GM23248 (cell line): ENCODE measurements around the gene SMARCB1. TPM values are rescaled to one million over a fixed set of nuclear protein-coding genes. Genes with fewer than 3 reads are reported as not detected.

ENCODE experiments used
- DNase-seq: peaks from one replicate; pipeline ENCODE4 v3.0.0-alpha.2; 2015
- H2AFZ ChIP-seq: fragments of 200-600 bp; sonication (generic); 2 replicates; pipeline ENCODE4 v1.6.1; 2016; ENCODE audit warnings: antibody characterized with exemption
- H3F3A ChIP-seq: fragments of 200-600 bp; sonication (generic); 2 replicates; pipeline ENCODE4 v1.6.1; 2016; ENCODE audit warnings: mild to moderate bottlenecking, antibody characterized with exemption, mixed run types; ENCODE audit not compliant: insufficient read depth
- H3K27ac ChIP-seq: fragments of 200-600 bp; sonication (generic); 2 replicates; pipeline ENCODE4 v1.5.1; 2016; ENCODE audit warnings: mild to moderate bottlenecking
- H3K27me3 ChIP-seq: fragments of 200-600 bp; sonication (generic); replicated peaks from 2 replicates; pipeline ENCODE4 v1.6.1; 2016; ENCODE audit warnings: mild to moderate bottlenecking; ENCODE audit not compliant: insufficient read depth
- H3K36me3 ChIP-seq: fragments of 200-600 bp; sonication (generic); 2 replicates; pipeline ENCODE4 v1.6.1; 2016; ENCODE audit warnings: low read depth, mild to moderate bottlenecking
- H3K4me1 ChIP-seq: fragments of 200-600 bp; sonication (generic); 2 replicates; pipeline ENCODE4 v1.6.1; 2016; ENCODE audit warnings: mild to moderate bottlenecking; ENCODE audit not compliant: insufficient read depth
- H3K4me2 ChIP-seq: fragments of 200-600 bp; sonication (generic); one replicate; pipeline ENCODE4 v1.6.1; 2016; ENCODE audit warnings: mild to moderate bottlenecking; ENCODE audit not compliant: unreplicated experiment
- H3K4me3 ChIP-seq: fragments of 200-600 bp; sonication (generic); 2 replicates; pipeline ENCODE4 v1.5.1; 2016; ENCODE audit warnings: mild to moderate bottlenecking
- H3K79me2 ChIP-seq: fragments of 200-600 bp; sonication (generic); 2 replicates; pipeline ENCODE4 v1.6.1; 2016; ENCODE audit warnings: mild to moderate bottlenecking; ENCODE audit not compliant: insufficient read depth
- H3K9ac ChIP-seq: fragments of 200-600 bp; sonication (generic); 2 replicates; pipeline ENCODE4 v1.6.1; 2016; ENCODE audit warnings: mild to moderate bottlenecking
- H3K9me2 ChIP-seq: fragments of 200-600 bp; sonication (generic); 2 replicates; pipeline ENCODE4 v1.6.1; 2016; ENCODE audit warnings: mixed run types, mild to moderate bottlenecking, moderate library complexity; ENCODE audit not compliant: insufficient read depth
- H3K9me3 ChIP-seq: fragments of 200-600 bp; sonication (generic); one replicate; pipeline ENCODE4 v1.6.1; 2017; ENCODE audit warnings: low read depth
- H4K20me1 ChIP-seq: fragments of 200-600 bp; sonication (generic); 2 replicates; pipeline ENCODE4 v1.6.0; 2016; ENCODE audit not compliant: insufficient read depth
- EZH2 ChIP-seq: fragments of 200-600 bp; sonication (generic); IDR thresholded peaks from 2 replicates; pipeline ENCODE4 v1.6.1; 2018; ENCODE audit warnings: antibody characterized with exemption, mild to moderate bottlenecking; ENCODE audit not compliant: insufficient read depth, poor library complexity, severe bottlenecking
- EZH2phosphoT487 ChIP-seq: fragments of 200-600 bp; sonication (generic); IDR thresholded peaks from 2 replicates; pipeline ENCODE4 v1.6.1; 2018; ENCODE audit warnings: antibody characterized with exemption, moderate library complexity, mild to moderate bottlenecking, low read depth; ENCODE audit not compliant: insufficient read depth
- WGBS, 2 experiments: methylation state at CpG; one replicate each; pipeline ENCODE4 v1.1.6; 2015 to 2017; ENCODE audit warnings: low lambda C conversion rate in 2 of 2, low coverage in 1 of 2; ENCODE audit errors: missing lambda C conversion rate in 2 of 2; 5-methylcytosine and 5-hydroxymethylcytosine counted together
- in situ Hi-C: fragments of 300-500 bp; cut with MboI; formaldehyde crosslinking; loops from 2 replicates; pipeline ENCODE4 v1.15.0; 2020
- polyA plus RNA-seq: library from polyadenylated mRNA; unstranded; fragments of >200 nt; fragmentation: Nextera tagmentation; extraction: Ambion mirVana; gene quantifications from 2 replicates; pipeline ENCODE4 v1.2.1, GENCODE V29; 2016
- total RNA-seq: library from RNA; depleted of rRNA; stranded (reverse); fragments of >200 nt; shearing (Covaris generic); gene quantifications from 2 replicates; pipeline ENCODE4 v1.2.3, GENCODE V29; 2014

SMARCB1 gene
- total and polyA plus RNA-seq, 2 experiments from 2014 or later: 63.9 to 85.2 TPM

DNA sequence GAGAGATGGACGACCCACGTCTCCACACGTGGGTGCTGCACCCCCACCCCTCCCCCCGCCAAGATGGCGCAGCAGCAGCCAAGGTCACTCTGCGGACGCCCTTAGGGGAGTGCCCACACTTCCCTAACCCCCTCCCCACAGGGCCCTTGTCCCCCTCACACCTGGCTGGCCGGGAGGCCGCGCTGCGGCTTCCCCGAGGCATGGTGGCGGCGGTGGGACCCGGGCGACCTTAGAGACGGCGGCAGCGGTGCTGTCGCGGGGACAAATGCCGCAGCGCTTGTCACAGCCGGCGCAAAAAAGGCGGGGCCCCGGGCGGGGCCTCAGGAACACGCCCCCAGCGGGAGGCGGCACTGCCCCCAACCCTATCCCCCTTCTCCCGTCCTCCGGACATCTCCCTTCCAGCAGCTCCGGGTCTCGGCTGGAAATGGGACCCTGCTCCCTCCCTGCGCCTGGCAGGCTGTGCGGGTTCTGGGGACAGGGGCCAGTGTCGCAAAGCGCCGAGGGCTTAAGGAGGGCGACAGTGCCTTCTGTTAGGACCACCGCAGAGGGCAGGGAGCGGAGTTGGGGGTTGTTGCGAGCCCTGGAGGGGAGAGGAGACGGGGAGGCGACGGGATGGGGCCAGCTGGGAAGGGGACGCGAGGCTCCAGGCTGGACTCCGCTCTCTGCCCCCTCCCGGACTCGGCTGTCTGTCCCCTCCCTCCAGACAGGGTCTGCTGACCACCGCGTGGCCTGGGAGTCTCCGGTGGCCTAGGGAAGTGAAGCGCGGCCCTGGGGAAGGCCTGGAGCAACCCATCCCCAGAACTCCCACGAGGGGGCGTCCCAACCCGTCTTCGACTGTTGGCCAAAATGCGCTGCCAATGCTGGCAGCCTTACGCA, 18.9 kb upstream of the SMARCB1 start, which contains the start of gene CHCHD10:
Gene CHCHD10, minus strand, starts transcription at position 300 of the 876 bp plus-strand sequence. Its CDS starts 98 bp downstream, at position 202.
- Histone ChIP-seq H3F3A (no peaks in the 10 kb centered on the region), H3K79me2 (no peaks in the 10 kb centered on the region), H3K4me1 (peaks cover 4% of the 10 kb centered on the region), H3K4me3 (peak within 1 kb of the TSS; percentile 78), H3K9me2 (no peaks in the 10 kb centered on the region), H2AFZ (peak within 1 kb of the TSS; percentile 94), H3K27me3 (no peaks in the 10 kb centered on the region), H3K9me3 (no peaks in the 10 kb centered on the region), H3K9ac (peak within 1 kb of the TSS; percentile 82), H3K36me3 (no peaks in the 10 kb centered on the region), H4K20me1 (no peaks in the 10 kb centered on the region), H3K27ac (no peak within 1 kb of the TSS), H3K4me2 (peak within 1 kb of the TSS; percentile 68)
- WGBS, 2 experiments: 0 to 2% methylated on average over 32 to 59 of the region's 63 CpGs
- peak; percentile 86 for DNase-seq
- in situ Hi-C loops: no loop called here
- TF ChIP-seq EZH2 (no peak), EZH2phosphoT487 (no peak)

DNA sequence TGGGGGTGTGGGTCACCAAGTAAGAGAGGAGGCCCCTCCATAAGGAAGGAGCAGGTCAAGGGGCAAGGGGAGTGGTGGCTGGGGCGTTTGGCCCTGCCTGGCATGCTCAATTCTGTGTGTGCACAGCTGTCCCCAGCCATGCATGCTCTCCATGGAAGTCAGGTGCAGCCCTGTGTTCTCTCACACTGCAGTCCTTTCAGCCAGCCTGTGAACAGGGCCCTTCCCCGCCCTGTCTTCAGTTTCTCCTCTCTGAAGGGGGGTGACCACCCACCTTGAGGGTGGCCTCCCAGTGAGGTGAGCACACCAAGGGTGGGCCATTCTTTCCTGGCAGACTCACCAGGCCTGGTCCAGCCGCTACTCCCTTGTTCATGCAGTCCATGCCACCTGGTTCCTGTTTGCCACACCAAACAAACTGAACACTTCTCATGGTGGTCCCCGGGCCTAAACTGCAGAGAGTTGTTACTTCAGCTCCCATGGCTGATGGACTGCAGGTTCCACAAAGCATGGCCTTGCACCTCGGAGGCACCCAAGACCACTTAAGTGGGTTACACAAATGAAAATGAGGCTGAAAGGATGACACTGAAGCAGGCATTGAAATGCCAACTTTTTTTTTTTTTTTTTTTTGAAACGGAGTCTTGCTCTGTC, 17.3 kb upstream of the SMARCB1 start:
- no peak overlapping the region for H3K4me3 ChIP-seq
- H3K9ac ChIP-seq: no peak overlapping the region
- no peaks in the 10 kb centered on the region for H3K27me3 ChIP-seq
- in situ Hi-C loops: no loop called here
- H3K9me3 ChIP-seq: no peaks in the 10 kb centered on the region
- no peaks in the 10 kb centered on the region for H3K79me2 ChIP-seq
- no peak for TF ChIP-seq EZH2
- TF ChIP-seq EZH2phosphoT487: no peak
- no peak for DNase-seq
- H3K4me1 ChIP-seq: no peaks in the 10 kb centered on the region
- no peaks in the 10 kb centered on the region for H3K9me2 ChIP-seq
- no peak overlapping the region for H3K27ac ChIP-seq
- H3K36me3 ChIP-seq: no peaks in the 10 kb centered on the region
- no peaks in the 10 kb centered on the region for H4K20me1 ChIP-seq
- H3F3A ChIP-seq: no peaks in the 10 kb centered on the region
- no peak overlapping the region for H2AFZ ChIP-seq
- no peak overlapping the region for H3K4me2 ChIP-seq
- WGBS, 2 experiments: 79 to 83% methylated on average over 6 of the region's 6 CpGs

DNA sequence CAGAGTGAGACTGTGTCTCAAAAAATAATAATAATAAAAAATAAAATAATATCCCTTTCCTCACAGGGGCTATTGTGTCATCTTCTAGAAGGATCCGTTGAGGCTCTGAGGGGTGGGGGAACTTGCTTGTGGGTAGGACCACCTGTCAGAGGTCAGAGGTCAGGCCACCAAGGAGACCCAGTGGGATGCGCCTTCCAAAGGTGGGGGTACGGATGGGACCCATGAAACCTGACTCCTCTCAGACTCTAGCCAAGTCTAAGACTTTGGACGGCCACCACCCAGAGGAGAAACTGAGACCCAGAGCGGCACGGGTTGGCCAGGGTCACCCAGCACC, 14.5 kb upstream of the SMARCB1 start:
- 8 to 11% methylated on average over 6 of the region's 6 CpGs for WGBS, 2 experiments
- H3K9me2 ChIP-seq: no peaks in the 10 kb centered on the region
- no peaks in the 10 kb centered on the region for H4K20me1 ChIP-seq
- no peaks in the 10 kb centered on the region for H3K9me3 ChIP-seq
- H3K27me3 ChIP-seq: no peaks in the 10 kb centered on the region
- in situ Hi-C loops: no loop called here
- TF ChIP-seq EZH2 (no peak), EZH2phosphoT487 (no peak)
- DNase-seq: no peak
- H3K27ac ChIP-seq: no peak overlapping the region
- H3K4me2 ChIP-seq: peak overlapping the region; percentile 57
- H3K36me3 ChIP-seq: no peaks in the 10 kb centered on the region
- H2AFZ ChIP-seq: peak overlapping the region; percentile 77
- H3K4me3 ChIP-seq: peak overlapping the region; percentile 66
- peak overlapping the region; percentile 53 for H3K9ac ChIP-seq
- no peaks in the 10 kb centered on the region for H3F3A ChIP-seq
- no peaks in the 10 kb centered on the region; the same call in 1 of the 2 replicates for H3K4me1 ChIP-seq
- H3K79me2 ChIP-seq: no peaks in the 10 kb centered on the region

- WGBS, 2 experiments: 4 to 6% methylated on average over 39 to 47 of the region's 79 CpGs
Observed at GRCh38 chr22:23772649-23773473, 13.9 kb upstream of the SMARCB1 start, which contains the start of gene MMP11. Gene MMP11, plus strand, starts transcription at chr22:23772849. Its CDS starts 22 bp downstream, at chr22:23772871.

More at GRCh38 chr22:23772649-23773473, 13.9 kb upstream of the SMARCB1 start, which contains the start of gene MMP11:
- Histone ChIP-seq H2AFZ (peak within 1 kb of the TSS; percentile 77), H3K79me2 (no peaks in the 10 kb centered on the region), H3K9ac (peak within 1 kb of the TSS; percentile 56), H3K27ac (no peak within 1 kb of the TSS), H3K9me2 (no peaks in the 10 kb centered on the region), H3K4me1 (no peaks in the 10 kb centered on the region; the same call in 1 of the 2 replicates), H3K36me3 (no peaks in the 10 kb centered on the region), H4K20me1 (no peaks in the 10 kb centered on the region), H3F3A (no peaks in the 10 kb centered on the region), H3K27me3 (no peaks in the 10 kb centered on the region), H3K4me2 (peak within 1 kb of the TSS; percentile 57), H3K9me3 (no peaks in the 10 kb centered on the region), H3K4me3 (peak within 1 kb of the TSS; percentile 66)
- in situ Hi-C loops: no loop called here
- TF ChIP-seq EZH2phosphoT487: no peak
- TF ChIP-seq EZH2: no peak
- DNase-seq: peak; percentile 70
